A673 (cell line): ENCODE data around the gene LRRN2. TPM values are rescaled to one million over a fixed set of nuclear protein-coding genes. Genes with fewer than 3 reads are reported as not detected.

Experiments
- BruUV-seq: library from RNA; stranded (reverse); fragments of 400-500 nt; replicated peaks from 2 replicates; lab custom pipeline; 2021; lab: Mats Ljungman, UMichigan
- CTCF ChIA-PET: fragments of 300-600 bp; sonication (Branson Sonifier 250); formaldehyde crosslinking; loops from one replicate; lab custom pipeline; 2022; ENCODE audit warnings: antibody characterized with exemption; lab: Charles Lee
- POLR2A ChIA-PET: fragments of 300-600 bp; sonication (Branson Sonifier 250); formaldehyde crosslinking; loops from one replicate; lab custom pipeline; 2022; ENCODE audit warnings: antibody characterized with exemption; ENCODE audit not compliant: low non-redundant PET; lab: Charles Lee
- DNase-seq: peaks from one replicate; pipeline ENCODE4 v3.0.0-alpha.2; 2015; ENCODE audit warnings: low spot score
- H3K27ac ChIP-seq: fragments of 200-600 bp; sonication (generic); 2 replicates; pipeline ENCODE4 v1.5.1; 2016; ENCODE audit warnings: mixed run types, low read depth, mild to moderate bottlenecking, mixed read lengths, antibody characterized with exemption, low read length; ENCODE audit not compliant: poor library complexity, severe bottlenecking
- H3K27me3 ChIP-seq: fragments of 200-600 bp; sonication (generic); replicated peaks from 2 replicates; pipeline ENCODE4 v1.6.1; 2017; ENCODE audit warnings: mixed run types, low read depth, mild to moderate bottlenecking, mixed read lengths, antibody characterized with exemption, low read length; ENCODE audit not compliant: insufficient read depth, poor library complexity
- H3K36me3 ChIP-seq: fragments of 200-600 bp; sonication (generic); 2 replicates; pipeline ENCODE4 v1.6.1; 2016; ENCODE audit warnings: mixed run types, mild to moderate bottlenecking, mixed read lengths, antibody characterized with exemption, low read length; ENCODE audit not compliant: insufficient read depth, poor library complexity, severe bottlenecking
- H3K4me1 ChIP-seq: fragments of 200-600 bp; sonication (generic); 2 replicates; pipeline ENCODE4 v1.6.1; 2017; ENCODE audit warnings: mixed run types, mild to moderate bottlenecking, mixed read lengths, antibody characterized with exemption, low read length; ENCODE audit not compliant: insufficient read depth, poor library complexity, severe bottlenecking
- H3K4me3 ChIP-seq: fragments of 200-600 bp; sonication (generic); 2 replicates; pipeline ENCODE4 v1.5.1; 2016; ENCODE audit warnings: low read depth, mixed run types, mild to moderate bottlenecking, mixed read lengths, low read length; ENCODE audit not compliant: poor library complexity, severe bottlenecking
- H3K9me3 ChIP-seq: fragments of 200-600 bp; sonication (generic); 2 replicates; pipeline ENCODE4 v1.6.1; 2016; ENCODE audit warnings: mixed run types, low read depth, mild to moderate bottlenecking, mixed read lengths, antibody characterized with exemption, low read length; ENCODE audit not compliant: poor library complexity, severe bottlenecking
- EZH2 ChIP-seq: fragments of 200-600 bp; sonication (generic); IDR thresholded peaks from 2 replicates; pipeline ENCODE4 v1.6.1; 2017; ENCODE audit warnings: borderline replicate concordance, low read depth, mild to moderate bottlenecking, mixed read lengths, antibody characterized with exemption, low read length; ENCODE audit not compliant: poor library complexity, severe bottlenecking
- intact Hi-C: fragments of 100-400 bp; cut with micrococcal nuclease; formaldehyde crosslinking; loops from one replicate; pipeline ENCODE4 v1.10.0; 2022; ENCODE audit not compliant: unreplicated experiment
- total RNA-seq: library from RNA; stranded (reverse); gene quantifications from 2 replicates; pipeline ENCODE4 v1.2.3, GENCODE V29; 2021
- TF ChIP-seq, protein P1 (sequence below): fragments of 300-800, 200-600 bp; sonication (generic); conservative IDR thresholded peaks from 2 replicates; pipeline ENCODE4 v1.5.1; 2017; ENCODE audit warnings: low read depth, mild to moderate bottlenecking, antibody characterized with exemption, low read length, moderate library complexity, mixed read lengths

Gene LRRN2
- total RNA-seq, 1 experiment from 2014 or later = not detected

DNA sequence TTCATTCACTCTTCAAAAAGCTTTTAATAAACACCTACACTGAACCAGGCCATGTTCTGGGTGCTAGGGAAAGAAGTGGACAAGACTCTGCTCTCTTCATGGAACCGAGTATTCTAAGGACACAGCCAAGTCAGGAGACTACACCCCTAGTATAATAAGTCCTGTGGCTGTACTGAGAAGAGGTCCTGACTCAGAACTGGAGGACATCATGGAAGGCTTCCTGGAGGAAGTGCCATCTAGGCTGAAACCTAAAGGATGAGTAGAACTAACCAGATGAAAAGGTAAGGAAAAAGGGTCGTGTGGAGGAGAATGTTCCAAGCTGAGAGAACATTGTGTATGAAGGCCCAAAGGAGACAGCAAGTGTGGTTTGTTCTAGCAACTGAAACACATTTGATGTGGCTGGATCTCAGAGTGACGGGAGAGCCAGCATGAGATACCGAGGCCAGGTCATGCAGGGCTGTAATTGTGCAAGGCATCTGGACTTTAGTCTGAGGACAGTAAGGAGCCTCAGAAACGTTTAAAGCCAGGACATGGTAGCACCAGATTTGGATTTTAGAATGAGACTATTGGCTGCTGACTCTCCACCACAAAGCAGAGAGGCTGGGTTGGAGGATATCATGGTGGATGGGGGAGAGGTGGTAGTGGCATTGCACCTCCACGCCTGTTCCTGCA is 82.5 kb downstream of the LRRN2 start:
- no peak for TF ChIP-seq EZH2
- TF ChIP-seq, protein P1, sequence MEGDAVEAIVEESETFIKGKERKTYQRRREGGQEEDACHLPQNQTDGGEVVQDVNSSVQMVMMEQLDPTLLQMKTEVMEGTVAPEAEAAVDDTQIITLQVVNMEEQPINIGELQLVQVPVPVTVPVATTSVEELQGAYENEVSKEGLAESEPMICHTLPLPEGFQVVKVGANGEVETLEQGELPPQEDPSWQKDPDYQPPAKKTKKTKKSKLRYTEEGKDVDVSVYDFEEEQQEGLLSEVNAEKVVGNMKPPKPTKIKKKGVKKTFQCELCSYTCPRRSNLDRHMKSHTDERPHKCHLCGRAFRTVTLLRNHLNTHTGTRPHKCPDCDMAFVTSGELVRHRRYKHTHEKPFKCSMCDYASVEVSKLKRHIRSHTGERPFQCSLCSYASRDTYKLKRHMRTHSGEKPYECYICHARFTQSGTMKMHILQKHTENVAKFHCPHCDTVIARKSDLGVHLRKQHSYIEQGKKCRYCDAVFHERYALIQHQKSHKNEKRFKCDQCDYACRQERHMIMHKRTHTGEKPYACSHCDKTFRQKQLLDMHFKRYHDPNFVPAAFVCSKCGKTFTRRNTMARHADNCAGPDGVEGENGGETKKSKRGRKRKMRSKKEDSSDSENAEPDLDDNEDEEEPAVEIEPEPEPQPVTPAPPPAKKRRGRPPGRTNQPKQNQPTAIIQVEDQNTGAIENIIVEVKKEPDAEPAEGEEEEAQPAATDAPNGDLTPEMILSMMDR = no peak
- CTCF ChIA-PET = interaction anchor here (0.6 kb wide), 1 partner anchor 96 kb away, joined by 4 read pairs; no protein-coding TSS in a partner anchor
- Histone ChIP-seq H3K36me3 (no peaks in the 10 kb centered on the region), H3K9me3 (no peaks in the 10 kb centered on the region), H3K4me3 (no peak overlapping the region), H3K27ac (no peak overlapping the region), H3K27me3 (no peaks in the 10 kb centered on the region), H3K4me1 (no peaks in the 10 kb centered on the region)
- DNase-seq = no peak
- BruUV-seq = no TSS peak
- intact Hi-C loops = no loop called here
- POLR2A ChIA-PET = no interaction called here

GRCh38 chr1:204602111-204602579 is 83.4 kb downstream of the LRRN2 start:
- H3K36me3 ChIP-seq = no peaks in the 10 kb centered on the region
- intact Hi-C loops = no loop called here
- no peaks in the 10 kb centered on the region for H3K27me3 ChIP-seq
- POLR2A ChIA-PET = no interaction called here
- no peaks in the 10 kb centered on the region for H3K4me1 ChIP-seq
- H3K4me3 ChIP-seq = no peak overlapping the region
- no peak for DNase-seq
- no TSS peak for BruUV-seq
- H3K27ac ChIP-seq = no peak overlapping the region
- no peaks in the 10 kb centered on the region for H3K9me3 ChIP-seq
- CTCF ChIA-PET = no interaction called here
- no peak for TF ChIP-seq EZH2
- TF ChIP-seq, protein P1 = no peak

DNA sequence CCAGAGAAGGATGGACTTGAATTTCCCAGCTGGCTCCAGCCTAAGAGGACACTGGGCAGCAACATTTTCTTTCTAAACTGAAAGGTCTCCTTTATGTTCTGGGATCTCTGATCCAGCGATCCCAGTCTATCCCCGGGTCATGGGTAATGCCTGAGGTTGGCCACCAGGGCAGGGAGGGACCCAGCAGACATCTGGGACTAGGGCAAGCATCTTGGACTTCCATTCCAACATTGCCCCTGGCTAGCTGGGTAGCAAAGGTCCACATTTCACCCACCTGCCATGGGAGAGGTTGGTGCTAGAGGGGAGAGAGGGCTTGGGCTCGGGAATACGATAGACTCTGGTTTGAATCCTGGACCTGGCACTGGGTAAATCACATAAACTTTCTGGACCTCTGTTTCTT is 84.6 kb downstream of the LRRN2 start:
- DNase-seq = no peak
- H3K9me3 ChIP-seq = no peaks in the 10 kb centered on the region
- H3K4me3 ChIP-seq = no peak overlapping the region
- no peaks in the 10 kb centered on the region for H3K4me1 ChIP-seq
- ChIA-PET CTCF (no interaction called here), POLR2A (no interaction called here)
- no peaks in the 10 kb centered on the region for H3K27me3 ChIP-seq
- no peak for TF ChIP-seq EZH2
- TF ChIP-seq, protein P1 = 0 out of 2 replicates have a peak, but pooled peaks have one; percentile 20
- no peak overlapping the region for H3K27ac ChIP-seq
- no peaks in the 10 kb centered on the region for H3K36me3 ChIP-seq
- no TSS peak for BruUV-seq
- intact Hi-C loops = no loop called here
